ENCODE data around the gene LRRC31.
A peak's percentile ranks its signal among the peaks of the same experiment; 100 is the strongest.

The LRRC31 gene

DNA sequence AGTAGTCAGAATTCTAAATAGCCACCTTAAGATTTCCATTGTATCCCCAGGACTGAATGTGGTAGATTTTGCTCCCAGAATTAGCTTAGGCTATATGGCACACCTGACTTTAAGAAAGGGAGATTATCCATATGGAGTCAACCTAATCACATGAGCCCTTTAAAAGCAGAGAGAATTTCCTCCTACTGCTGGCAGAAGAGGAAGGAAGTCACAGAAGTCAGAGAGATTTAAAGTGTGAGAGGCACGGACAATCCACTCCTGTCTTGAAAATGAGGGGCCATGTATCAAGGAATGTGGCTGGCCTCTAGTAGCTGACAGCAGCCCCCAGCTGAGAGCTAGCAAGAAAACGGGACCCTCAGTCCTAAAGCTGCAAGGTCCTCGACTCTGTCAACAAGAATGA lies 26.8 kb downstream of the LRRC31 start:
- Histone ChIP-seq H3K9me3 (ENCODE audit: control insufficient read depth in 2 of 2, low read length in 2 of 2) (no peaks in the 10 kb centered on the region), H3K27me3 (ENCODE audit: control insufficient read depth in 2 of 2, insufficient read depth in 2 of 2, low read length in 2 of 2) (no peaks in the 10 kb centered on the region), H3K4me3 (ENCODE audit: low read length in 2 of 2) (no peak overlapping the region), H3K9ac (ENCODE audit: low read depth in 1 of 2, low read length in 2 of 2) (no peak overlapping the region), H3K27ac (ENCODE audit: low read depth in 2 of 2, low read length in 2 of 2) (no peak overlapping the region), H3K4me1 (ENCODE audit: control insufficient read depth in 2 of 2, insufficient read depth in 2 of 2, low read length in 2 of 2) (no peaks in the 10 kb centered on the region), H3K36me3 (ENCODE audit: control insufficient read depth in 2 of 2, insufficient read depth in 2 of 2, low read length in 2 of 2) (peaks cover 3% of the 10 kb centered on the region in 2 donors)

DNA sequence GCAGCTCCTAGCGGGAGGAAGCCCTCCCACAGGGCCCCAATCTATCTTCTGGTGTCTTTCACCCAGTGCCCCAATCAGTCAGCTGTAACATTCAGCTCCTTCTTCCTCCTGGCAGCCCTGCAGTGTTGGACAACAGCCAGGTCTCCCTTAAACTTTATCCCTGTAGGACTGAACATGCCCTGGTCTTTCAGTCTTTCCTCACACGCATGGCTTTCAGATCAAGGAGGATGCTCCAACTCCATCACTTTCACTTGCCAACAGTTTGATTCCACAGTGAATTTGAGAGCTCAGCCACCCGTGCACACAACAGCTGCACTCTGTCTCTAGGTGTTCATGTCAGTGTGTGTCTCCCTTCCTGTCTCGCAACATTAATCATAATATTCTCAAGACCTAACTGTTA lies 28.6 kb downstream of the LRRC31 start:
- Histone ChIP-seq H3K36me3 (ENCODE audit: control insufficient read depth in 2 of 2, insufficient read depth in 2 of 2, low read length in 2 of 2) (peaks cover 3% of the 10 kb centered on the region in 2 donors), H3K4me3 (ENCODE audit: low read length in 2 of 2) (no peak overlapping the region), H3K27ac (ENCODE audit: low read depth in 2 of 2, low read length in 2 of 2) (no peak overlapping the region), H3K9ac (ENCODE audit: low read depth in 1 of 2, low read length in 2 of 2) (no peak overlapping the region), H3K9me3 (ENCODE audit: control insufficient read depth in 2 of 2, low read length in 2 of 2) (no peaks in the 10 kb centered on the region), H3K4me1 (ENCODE audit: control insufficient read depth in 2 of 2, insufficient read depth in 2 of 2, low read length in 2 of 2) (no peaks in the 10 kb centered on the region), H3K27me3 (ENCODE audit: control insufficient read depth in 2 of 2, insufficient read depth in 2 of 2, low read length in 2 of 2) (no peaks in the 10 kb centered on the region)

DNA sequence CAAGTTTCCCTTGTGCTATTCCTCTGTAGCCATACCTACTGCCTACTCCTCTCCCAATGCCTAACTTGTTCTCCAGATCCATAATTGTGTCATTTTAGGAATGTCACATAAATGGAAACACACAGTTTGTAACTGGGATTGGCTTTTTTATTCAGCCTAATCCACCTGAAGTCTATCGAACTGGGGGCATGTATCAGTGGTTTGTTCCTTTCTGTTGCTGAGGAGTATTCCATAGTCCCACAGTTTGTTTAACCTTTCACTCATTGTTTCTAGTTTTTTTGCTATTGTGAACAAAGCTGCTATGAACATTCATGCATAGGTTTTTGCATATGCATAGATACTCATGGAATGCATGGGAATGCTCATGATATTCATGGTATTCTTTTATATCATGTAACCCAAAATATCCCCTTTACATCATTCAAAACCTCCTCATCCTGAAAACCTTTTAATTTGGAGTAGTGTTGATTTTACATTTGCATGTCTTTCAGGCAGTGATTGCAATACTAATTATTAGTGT lies 31.2 kb downstream of the LRRC31 start:
- Histone ChIP-seq H3K4me1 (ENCODE audit: control insufficient read depth in 2 of 2, insufficient read depth in 2 of 2, low read length in 2 of 2) (no peaks in the 10 kb centered on the region), H3K36me3 (ENCODE audit: control insufficient read depth in 2 of 2, insufficient read depth in 2 of 2, low read length in 2 of 2) (peaks cover 3% of the 10 kb centered on the region in 2 donors), H3K4me3 (ENCODE audit: low read length in 2 of 2) (no peak overlapping the region), H3K27ac (ENCODE audit: low read depth in 2 of 2, low read length in 2 of 2) (no peak overlapping the region), H3K27me3 (ENCODE audit: control insufficient read depth in 2 of 2, insufficient read depth in 2 of 2, low read length in 2 of 2) (no peaks in the 10 kb centered on the region), H3K9ac (ENCODE audit: low read depth in 1 of 2, low read length in 2 of 2) (no peak overlapping the region), H3K9me3 (ENCODE audit: control insufficient read depth in 2 of 2, low read length in 2 of 2) (no peaks in the 10 kb centered on the region)

DNA sequence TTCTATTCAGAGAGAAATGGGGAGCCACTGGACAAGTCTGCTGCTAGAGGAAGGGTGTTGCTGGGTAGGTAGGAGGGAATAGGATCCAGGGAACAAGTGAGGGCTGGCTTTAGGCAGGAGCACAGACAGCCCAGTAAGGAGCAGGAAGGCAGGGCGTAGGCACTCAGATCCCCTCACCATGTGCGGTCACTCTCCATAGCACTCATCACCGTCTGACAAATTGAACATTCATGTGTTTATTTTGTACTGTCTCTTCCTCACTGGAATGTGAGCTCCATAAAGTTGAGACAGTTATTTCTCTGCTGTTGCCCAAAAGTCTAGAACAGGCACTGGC lies 32.8 kb downstream of the LRRC31 start:
- Histone ChIP-seq H3K9me3 (ENCODE audit: control insufficient read depth in 2 of 2, low read length in 2 of 2) (no peaks in the 10 kb centered on the region), H3K36me3 (ENCODE audit: control insufficient read depth in 2 of 2, insufficient read depth in 2 of 2, low read length in 2 of 2) (peaks cover 0 to 3% of the 10 kb centered on the region in 2 donors), H3K9ac (ENCODE audit: low read depth in 1 of 2, low read length in 2 of 2) (no peak overlapping the region), H3K27ac (ENCODE audit: low read depth in 2 of 2, low read length in 2 of 2) (no peak overlapping the region), H3K4me1 (ENCODE audit: control insufficient read depth in 2 of 2, insufficient read depth in 2 of 2, low read length in 2 of 2) (no peaks in the 10 kb centered on the region), H3K4me3 (ENCODE audit: low read length in 2 of 2) (no peak overlapping the region), H3K27me3 (ENCODE audit: control insufficient read depth in 2 of 2, insufficient read depth in 2 of 2, low read length in 2 of 2) (no peaks in the 10 kb centered on the region)

DNA sequence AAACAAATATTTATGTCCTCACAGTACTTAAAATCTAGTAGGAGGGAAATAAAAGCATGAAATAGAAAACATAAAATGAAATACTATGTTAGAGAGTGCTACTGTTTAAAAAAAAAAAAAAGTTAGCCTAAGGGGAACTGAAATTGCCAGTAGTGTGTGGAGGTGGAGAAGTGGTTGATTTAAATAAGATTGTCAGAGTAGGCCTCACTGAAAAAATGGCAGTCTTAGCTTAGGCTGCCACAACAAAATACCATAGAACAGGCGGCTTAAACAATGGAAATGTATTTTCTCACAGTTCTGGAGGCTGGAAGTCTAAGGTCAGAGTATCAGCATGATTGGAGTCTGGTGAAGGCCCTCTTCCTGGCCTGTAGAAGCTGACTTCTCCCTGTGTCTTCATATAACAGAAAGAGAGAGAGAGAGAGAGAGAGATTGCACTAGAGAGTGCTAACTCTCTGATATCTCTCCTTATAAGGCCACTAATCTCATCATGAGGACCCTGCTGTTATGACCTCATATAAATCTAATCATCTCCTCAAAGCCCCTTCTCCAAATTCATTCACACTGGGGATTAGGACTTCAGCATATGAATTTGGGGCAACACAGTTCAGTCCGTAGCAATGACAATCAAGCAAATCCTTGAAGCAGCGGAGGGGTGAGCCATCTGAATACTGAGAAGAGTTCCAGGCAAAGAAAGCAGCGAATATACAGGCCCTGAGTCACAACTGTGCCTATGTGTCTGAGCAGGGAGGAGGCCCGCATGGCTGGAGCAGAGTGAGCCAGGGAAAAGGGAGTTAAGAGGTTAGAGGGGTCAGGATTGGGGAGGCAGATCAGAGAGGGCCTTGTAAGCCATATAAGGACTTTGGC lies 33.4 kb downstream of the LRRC31 start:
- Histone ChIP-seq H3K36me3 (ENCODE audit: control insufficient read depth in 2 of 2, insufficient read depth in 2 of 2, low read length in 2 of 2) (peaks cover 0 to 3% of the 10 kb centered on the region in 2 donors), H3K4me1 (ENCODE audit: control insufficient read depth in 2 of 2, insufficient read depth in 2 of 2, low read length in 2 of 2) (no peaks in the 10 kb centered on the region), H3K9me3 (ENCODE audit: control insufficient read depth in 2 of 2, low read length in 2 of 2) (no peaks in the 10 kb centered on the region), H3K9ac (ENCODE audit: low read depth in 1 of 2, low read length in 2 of 2) (no peak overlapping the region), H3K4me3 (ENCODE audit: low read length in 2 of 2) (no peak overlapping the region), H3K27ac (ENCODE audit: low read depth in 2 of 2, low read length in 2 of 2) (no peak overlapping the region), H3K27me3 (ENCODE audit: control insufficient read depth in 2 of 2, insufficient read depth in 2 of 2, low read length in 2 of 2) (no peaks in the 10 kb centered on the region)

DNA sequence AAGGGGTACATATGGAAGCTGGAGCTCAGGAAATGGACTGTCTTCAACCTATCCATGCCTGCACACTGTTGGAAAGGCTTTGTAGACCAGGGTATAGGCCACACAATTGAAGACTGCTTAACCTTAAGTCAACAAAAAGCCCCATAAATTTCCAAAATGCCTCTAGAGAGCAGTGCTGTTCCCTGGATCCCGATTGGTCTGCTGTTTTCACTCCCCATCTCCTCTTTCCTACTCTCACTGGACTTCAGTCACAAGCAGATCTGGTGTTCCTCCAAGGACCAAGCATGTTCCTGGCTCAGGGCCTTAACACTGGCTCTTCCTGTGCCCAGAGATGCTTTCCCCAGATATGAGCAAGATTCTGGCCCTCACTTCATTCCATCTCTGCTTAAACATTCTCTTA lies 34.2 kb downstream of the LRRC31 start:
- no peaks in the 10 kb centered on the region for H3K9me3 ChIP-seq (ENCODE audit: control insufficient read depth in 2 of 2, low read length in 2 of 2)
- H3K4me3 ChIP-seq (ENCODE audit: low read length in 2 of 2), result no peak overlapping the region
- no peak overlapping the region for H3K9ac ChIP-seq (ENCODE audit: low read depth in 1 of 2, low read length in 2 of 2)
- H3K36me3 ChIP-seq (ENCODE audit: control insufficient read depth in 2 of 2, insufficient read depth in 2 of 2, low read length in 2 of 2), result peaks cover 0 to 3% of the 10 kb centered on the region in 2 donors
- no peaks in the 10 kb centered on the region for H3K4me1 ChIP-seq (ENCODE audit: control insufficient read depth in 2 of 2, insufficient read depth in 2 of 2, low read length in 2 of 2)
- no peaks in the 10 kb centered on the region for H3K27me3 ChIP-seq (ENCODE audit: control insufficient read depth in 2 of 2, insufficient read depth in 2 of 2, low read length in 2 of 2)
- H3K27ac ChIP-seq (ENCODE audit: low read depth in 2 of 2, low read length in 2 of 2), result no peak overlapping the region

DNA sequence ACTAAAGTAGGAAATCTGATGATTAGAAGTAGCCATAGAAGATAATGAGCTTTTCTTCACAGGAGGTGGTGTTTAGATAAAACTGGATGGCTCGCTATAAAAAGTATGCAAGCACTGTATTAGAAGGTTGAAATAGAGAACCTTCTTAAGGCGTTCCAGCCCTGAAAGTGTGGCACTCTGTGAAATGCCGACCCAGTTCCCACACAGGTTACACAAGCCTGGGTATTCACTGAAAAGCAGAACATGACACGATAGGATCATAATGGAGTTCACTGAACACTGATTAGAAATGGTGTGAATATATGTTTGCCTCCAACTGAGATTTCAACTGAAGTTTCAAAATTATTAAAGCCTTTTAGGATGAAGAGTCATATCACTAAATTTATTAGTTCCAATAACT lies 42.0 kb downstream of the LRRC31 start:
- H3K4me3 ChIP-seq (ENCODE audit: low read length in 2 of 2), result no peak overlapping the region

DNA sequence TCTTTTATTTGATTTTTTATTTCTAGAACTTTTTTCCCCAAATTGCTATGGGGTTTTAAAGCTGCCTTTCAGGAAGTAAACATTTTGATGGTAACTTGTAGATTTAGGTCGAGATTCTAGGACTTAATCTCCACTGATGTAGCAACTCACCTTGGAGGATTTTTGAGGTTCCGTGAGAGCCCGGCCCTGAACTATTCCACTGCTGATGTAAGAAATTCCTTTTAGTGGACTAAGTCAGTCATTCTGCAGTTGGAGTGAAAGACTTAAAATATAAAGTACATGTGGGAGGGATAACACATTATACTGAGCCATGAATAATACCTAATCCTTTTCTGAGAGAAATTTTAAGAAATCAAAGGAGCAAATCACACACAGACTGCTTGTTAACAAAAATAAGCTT lies 44.4 kb downstream of the LRRC31 start:
- Histone ChIP-seq H3K9me3 (ENCODE audit: control insufficient read depth in 2 of 2, low read length in 2 of 2) (no peaks in the 10 kb centered on the region), H3K9ac (ENCODE audit: low read depth in 1 of 2, low read length in 2 of 2) (no peak overlapping the region), H3K4me1 (ENCODE audit: control insufficient read depth in 2 of 2, insufficient read depth in 2 of 2, low read length in 2 of 2) (peaks cover 0 to 4% of the 10 kb centered on the region in 2 donors), H3K4me3 (ENCODE audit: low read length in 2 of 2) (no peak overlapping the region), H3K27ac (ENCODE audit: low read depth in 2 of 2, low read length in 2 of 2) (no peak overlapping the region), H3K36me3 (ENCODE audit: control insufficient read depth in 2 of 2, insufficient read depth in 2 of 2, low read length in 2 of 2) (no peaks in the 10 kb centered on the region), H3K27me3 (ENCODE audit: control insufficient read depth in 2 of 2, insufficient read depth in 2 of 2, low read length in 2 of 2) (no peaks in the 10 kb centered on the region)

More for the DNA sequence above, 42.0 kb downstream of the LRRC31 start:
- Histone ChIP-seq H3K27ac (ENCODE audit: low read depth in 2 of 2, low read length in 2 of 2) (no peak overlapping the region), H3K9ac (ENCODE audit: low read depth in 1 of 2, low read length in 2 of 2) (no peak overlapping the region), H3K36me3 (ENCODE audit: control insufficient read depth in 2 of 2, insufficient read depth in 2 of 2, low read length in 2 of 2) (no peaks in the 10 kb centered on the region), H3K9me3 (ENCODE audit: control insufficient read depth in 2 of 2, low read length in 2 of 2) (no peaks in the 10 kb centered on the region), H3K27me3 (ENCODE audit: control insufficient read depth in 2 of 2, insufficient read depth in 2 of 2, low read length in 2 of 2) (no peaks in the 10 kb centered on the region), H3K4me1 (ENCODE audit: control insufficient read depth in 2 of 2, insufficient read depth in 2 of 2, low read length in 2 of 2) (peaks cover 0 to 2% of the 10 kb centered on the region in 2 donors)

DNA sequence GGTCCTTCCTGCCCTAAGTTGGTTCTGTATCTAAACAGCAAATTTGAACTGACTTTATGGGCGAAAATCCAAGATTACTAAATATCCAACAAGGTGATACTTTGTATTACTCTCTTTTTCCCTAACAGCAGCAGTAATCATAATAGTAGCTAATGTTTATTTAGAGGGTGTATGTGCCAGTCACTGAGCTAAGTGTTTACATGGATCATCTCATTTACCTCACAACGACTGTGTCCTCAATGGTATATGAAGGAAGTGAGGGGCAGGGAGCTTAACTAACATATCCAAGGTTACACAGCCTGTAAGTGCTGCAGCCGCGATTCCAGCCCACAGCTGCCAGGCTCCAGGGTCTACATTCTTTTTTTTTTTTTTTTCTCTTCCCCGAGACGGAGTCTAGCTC lies 46.8 kb downstream of the LRRC31 start:
- Histone ChIP-seq H3K27ac (ENCODE audit: low read depth in 2 of 2, low read length in 2 of 2) (peak overlapping the region; percentile 14 to 74), H3K27me3 (ENCODE audit: control insufficient read depth in 2 of 2, insufficient read depth in 2 of 2, low read length in 2 of 2) (no peaks in the 10 kb centered on the region), H3K4me1 (ENCODE audit: control insufficient read depth in 2 of 2, insufficient read depth in 2 of 2, low read length in 2 of 2) (peaks cover 0 to 4% of the 10 kb centered on the region in 2 donors), H3K4me3 (ENCODE audit: low read length in 2 of 2) (no peak overlapping the region), H3K9me3 (ENCODE audit: control insufficient read depth in 2 of 2, low read length in 2 of 2) (no peaks in the 10 kb centered on the region), H3K36me3 (ENCODE audit: control insufficient read depth in 2 of 2, insufficient read depth in 2 of 2, low read length in 2 of 2) (no peaks in the 10 kb centered on the region), H3K9ac (ENCODE audit: low read depth in 1 of 2, low read length in 2 of 2) (no peak overlapping the region)

DNA sequence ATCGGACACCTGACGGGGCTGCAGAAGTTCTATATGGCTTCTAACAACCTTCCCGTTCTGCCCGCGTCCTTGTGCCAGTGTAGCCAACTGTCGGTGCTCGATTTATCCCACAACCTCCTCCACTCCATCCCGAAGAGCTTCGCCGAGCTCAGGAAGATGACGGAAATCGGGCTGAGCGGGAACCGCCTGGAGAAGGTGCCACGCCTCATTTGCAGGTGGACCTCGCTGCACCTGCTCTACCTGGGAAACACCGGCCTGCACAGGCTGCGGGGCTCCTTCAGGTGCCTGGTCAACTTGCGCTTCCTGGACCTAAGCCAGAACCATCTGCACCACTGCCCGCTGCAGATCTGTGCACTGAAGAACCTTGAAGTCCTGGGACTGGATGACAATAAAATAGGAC lies 47.2 kb downstream of the LRRC31 start:
- no peaks in the 10 kb centered on the region for H3K36me3 ChIP-seq (ENCODE audit: control insufficient read depth in 2 of 2, insufficient read depth in 2 of 2, low read length in 2 of 2)
- H3K9ac ChIP-seq (ENCODE audit: low read depth in 1 of 2, low read length in 2 of 2), result no peak overlapping the region
- no peaks in the 10 kb centered on the region for H3K9me3 ChIP-seq (ENCODE audit: control insufficient read depth in 2 of 2, low read length in 2 of 2)
- peak overlapping the region; percentile 14 to 74 for H3K27ac ChIP-seq (ENCODE audit: low read depth in 2 of 2, low read length in 2 of 2)
- H3K27me3 ChIP-seq (ENCODE audit: control insufficient read depth in 2 of 2, insufficient read depth in 2 of 2, low read length in 2 of 2), result no peaks in the 10 kb centered on the region
- peaks cover 0 to 4% of the 10 kb centered on the region in 2 donors for H3K4me1 ChIP-seq (ENCODE audit: control insufficient read depth in 2 of 2, insufficient read depth in 2 of 2, low read length in 2 of 2)
- peak overlapping the region in 1 of 2 donors; percentile 28 for H3K4me3 ChIP-seq (ENCODE audit: low read length in 2 of 2)

Data from mucosa of rectum (tissue), 2 donors.